ENCODE results near the gene FRMD3. TPM values are rescaled to one million over a fixed set of nuclear protein-coding genes. Genes with fewer than 3 reads are reported as not detected.

Gene FRMD3
- total and polyA plus RNA-seq, 2 donors (not counting 1 experiment from before 2014, with no cell fraction given) = 0.19 to 0.66 TPM

GRCh38 chr9:83441390-83441789 lies 96.8 kb downstream of the FRMD3 start:
- Histone ChIP-seq H3K9me3 (ENCODE audit: control insufficient read depth, insufficient read depth, low read depth, low read length) (no peaks in the 10 kb centered on the region), H3K36me3 (ENCODE audit: control insufficient read depth, insufficient read depth, low read length) (no peaks in the 10 kb centered on the region), H3K79me2 (ENCODE audit: control insufficient read depth, insufficient read depth, low read length) (no peaks in the 10 kb centered on the region), H3K9ac (ENCODE audit: insufficient read depth, low read length) (no peak overlapping the region), H3K4me2 (ENCODE audit: extremely low read depth, insufficient read depth, low read length) (no peak overlapping the region), H3K4me3 (replicated peaks in 1 of 4; ENCODE audit: control extremely low read depth in 1 of 4, insufficient read depth in 1 of 4, low read depth in 3 of 4, low read length in 4 of 4) (no peak overlapping the region), H3K4me1 (ENCODE audit: control insufficient read depth, extremely low read depth, insufficient read depth, low read length) (no peaks in the 10 kb centered on the region), H3K27ac (ENCODE audit: insufficient read depth, low read length) (no peak overlapping the region), H3K27me3 (ENCODE audit: control insufficient read depth, insufficient read depth, low read length) (no peaks in the 10 kb centered on the region), H2AFZ (ENCODE audit: low read length) (no peak overlapping the region), H4K20me1 (ENCODE audit: control insufficient read depth, extremely low read depth, insufficient read depth, low read length) (no peaks in the 10 kb centered on the region)
- TF ChIP-seq CTCF (conservative IDR thresholded peaks at IDR 0.05 in 1 of 2, IDR thresholded peaks at IDR 0.05 in 1 of 2; ENCODE audit: low read depth in 1 of 2, low read length in 2 of 2) = no peak
- no peak for TF ChIP-seq EZH2 (IDR thresholded peaks at IDR 0.05; ENCODE audit: low read length, missing control alignments)
- DNase-seq (ENCODE audit: low read depth in 2 of 2) = no peak

- H2AFZ ChIP-seq (ENCODE audit: low read length) = no peak overlapping the region
Observed at GRCh38 chr9:83440641-83441040, 97.6 kb downstream of the FRMD3 start.

GRCh38 chr9:83435301-83435700 lies 102.9 kb downstream of the FRMD3 start:
- DNase-seq (ENCODE audit: low read depth in 2 of 2) = no peak
- Histone ChIP-seq H4K20me1 (ENCODE audit: control insufficient read depth, extremely low read depth, insufficient read depth, low read length) (no peaks in the 10 kb centered on the region), H2AFZ (ENCODE audit: low read length) (no peak overlapping the region), H3K4me1 (ENCODE audit: control insufficient read depth, extremely low read depth, insufficient read depth, low read length) (no peaks in the 10 kb centered on the region), H3K27ac (ENCODE audit: insufficient read depth, low read length) (no peak overlapping the region), H3K9ac (ENCODE audit: insufficient read depth, low read length) (no peak overlapping the region), H3K79me2 (ENCODE audit: control insufficient read depth, insufficient read depth, low read length) (no peaks in the 10 kb centered on the region), H3K9me3 (ENCODE audit: control insufficient read depth, insufficient read depth, low read depth, low read length) (no peaks in the 10 kb centered on the region), H3K27me3 (ENCODE audit: control insufficient read depth, insufficient read depth, low read length) (no peaks in the 10 kb centered on the region), H3K4me2 (ENCODE audit: extremely low read depth, insufficient read depth, low read length) (no peak overlapping the region), H3K4me3 (replicated peaks in 1 of 4; ENCODE audit: control extremely low read depth in 1 of 4, insufficient read depth in 1 of 4, low read depth in 3 of 4, low read length in 4 of 4) (no peak overlapping the region), H3K36me3 (ENCODE audit: control insufficient read depth, insufficient read depth, low read length) (no peaks in the 10 kb centered on the region)
- TF ChIP-seq EZH2 (IDR thresholded peaks at IDR 0.05; ENCODE audit: low read length, missing control alignments) (no peak), CTCF (conservative IDR thresholded peaks at IDR 0.05 in 1 of 2, IDR thresholded peaks at IDR 0.05 in 1 of 2; ENCODE audit: low read depth in 1 of 2, low read length in 2 of 2) (no peak)

More at GRCh38 chr9:83440641-83441040, 97.6 kb downstream of the FRMD3 start:
- no peaks in the 10 kb centered on the region for H3K27me3 ChIP-seq (ENCODE audit: control insufficient read depth, insufficient read depth, low read length)
- H3K9ac ChIP-seq (ENCODE audit: insufficient read depth, low read length) = no peak overlapping the region
- no peaks in the 10 kb centered on the region for H3K9me3 ChIP-seq (ENCODE audit: control insufficient read depth, insufficient read depth, low read depth, low read length)
- H3K27ac ChIP-seq (ENCODE audit: insufficient read depth, low read length) = no peak overlapping the region
- no peaks in the 10 kb centered on the region for H3K36me3 ChIP-seq (ENCODE audit: control insufficient read depth, insufficient read depth, low read length)
- peak in 1 of 2 donors; percentile 49 for DNase-seq (ENCODE audit: low read depth in 2 of 2)
- no peaks in the 10 kb centered on the region for H3K79me2 ChIP-seq (ENCODE audit: control insufficient read depth, insufficient read depth, low read length)
- H3K4me1 ChIP-seq (ENCODE audit: control insufficient read depth, extremely low read depth, insufficient read depth, low read length) = no peaks in the 10 kb centered on the region
- no peak overlapping the region for H3K4me2 ChIP-seq (ENCODE audit: extremely low read depth, insufficient read depth, low read length)
- TF ChIP-seq EZH2 (IDR thresholded peaks at IDR 0.05; ENCODE audit: low read length, missing control alignments) = no peak
- no peak for TF ChIP-seq CTCF (conservative IDR thresholded peaks at IDR 0.05 in 1 of 2, IDR thresholded peaks at IDR 0.05 in 1 of 2; ENCODE audit: low read depth in 1 of 2, low read length in 2 of 2)
- no peaks in the 10 kb centered on the region for H4K20me1 ChIP-seq (ENCODE audit: control insufficient read depth, extremely low read depth, insufficient read depth, low read length)
- no peak overlapping the region for H3K4me3 ChIP-seq (replicated peaks in 1 of 4; ENCODE audit: control extremely low read depth in 1 of 4, insufficient read depth in 1 of 4, low read depth in 3 of 4, low read length in 4 of 4)

All from fibroblast of lung (primary cell).